Transverse colon (tissue), 4 donors: ENCODE measurements around the gene CPXM2.

Source experiments
- POLR2A ChIP-seq: fragments of 450-650 bp; IDR thresholded peaks from one replicate; pipeline ENCODE4 v1.6.1; 2016; ENCODE audit warnings: antibody characterized with exemption, mild to moderate bottlenecking, moderate library complexity
- POLR2AphosphoS5 ChIP-seq, 3 donors: sonication (generic); formaldehyde crosslinking; IDR thresholded peaks; one replicate each; pipeline ENCODE4 v1.6.1; 2016; ENCODE audit warnings: antibody characterized with exemption in 3 of 3
- TF ChIP-seq, protein P1 (sequence below), 5 experiments: fragments of 200-600 bp in 3 of 5; fragments of 450-650 bp in 2 of 5; sonication (generic) in 3 of 5; IDR thresholded peaks; 1 replicate in 2 of 5; 2 replicates in 3 of 5; pipeline ENCODE4 v1.5.1; 2016 to 2017; ENCODE audit warnings: antibody characterized with exemption in 5 of 5, inconsistent platforms in 3 of 5, mild to moderate bottlenecking in 2 of 5, moderate library complexity in 1 of 5

DNA sequence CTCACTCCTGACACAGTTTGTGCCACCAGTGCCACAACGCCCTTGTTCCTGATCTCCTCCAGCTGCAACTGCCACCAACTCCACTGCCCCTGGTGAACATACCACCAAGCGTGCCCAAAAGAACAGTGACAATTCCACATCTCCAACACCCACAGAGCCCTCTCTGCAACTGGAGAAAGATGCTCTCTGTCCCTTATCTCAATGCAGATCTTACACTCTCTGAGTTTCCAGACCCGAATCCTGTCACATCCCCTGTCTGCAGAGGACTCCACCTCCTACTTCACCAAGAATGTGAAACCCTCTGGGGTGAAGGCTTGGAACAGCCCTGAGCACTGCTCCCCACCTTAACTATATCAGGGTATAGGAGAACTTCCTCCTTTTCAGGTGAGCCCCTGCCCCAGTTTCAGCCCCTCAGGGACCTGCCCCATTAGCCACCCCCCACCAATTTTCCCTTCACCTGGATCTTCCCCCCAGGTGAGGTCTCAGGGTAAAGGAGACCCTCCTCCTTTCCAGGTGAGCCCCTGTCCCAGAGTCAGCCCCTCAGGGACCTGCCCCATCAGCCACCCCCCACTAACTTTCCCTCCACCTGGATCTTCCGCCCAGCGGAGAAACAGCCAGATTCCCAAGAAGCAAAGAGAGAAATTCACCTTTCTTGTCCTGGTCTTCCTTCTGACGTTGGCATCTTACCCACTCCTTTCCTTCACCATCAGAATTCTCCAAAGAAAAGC is 55.0 kb downstream of the CPXM2 start:
- TF ChIP-seq, protein P1, sequence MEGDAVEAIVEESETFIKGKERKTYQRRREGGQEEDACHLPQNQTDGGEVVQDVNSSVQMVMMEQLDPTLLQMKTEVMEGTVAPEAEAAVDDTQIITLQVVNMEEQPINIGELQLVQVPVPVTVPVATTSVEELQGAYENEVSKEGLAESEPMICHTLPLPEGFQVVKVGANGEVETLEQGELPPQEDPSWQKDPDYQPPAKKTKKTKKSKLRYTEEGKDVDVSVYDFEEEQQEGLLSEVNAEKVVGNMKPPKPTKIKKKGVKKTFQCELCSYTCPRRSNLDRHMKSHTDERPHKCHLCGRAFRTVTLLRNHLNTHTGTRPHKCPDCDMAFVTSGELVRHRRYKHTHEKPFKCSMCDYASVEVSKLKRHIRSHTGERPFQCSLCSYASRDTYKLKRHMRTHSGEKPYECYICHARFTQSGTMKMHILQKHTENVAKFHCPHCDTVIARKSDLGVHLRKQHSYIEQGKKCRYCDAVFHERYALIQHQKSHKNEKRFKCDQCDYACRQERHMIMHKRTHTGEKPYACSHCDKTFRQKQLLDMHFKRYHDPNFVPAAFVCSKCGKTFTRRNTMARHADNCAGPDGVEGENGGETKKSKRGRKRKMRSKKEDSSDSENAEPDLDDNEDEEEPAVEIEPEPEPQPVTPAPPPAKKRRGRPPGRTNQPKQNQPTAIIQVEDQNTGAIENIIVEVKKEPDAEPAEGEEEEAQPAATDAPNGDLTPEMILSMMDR (IDR thresholded peaks at IDR 0.05), result no peak
- TF ChIP-seq POLR2A (no peak), POLR2AphosphoS5 (IDR thresholded peaks at IDR 0.05) (no peak)
